ENCODE results near the gene SGK1.

GRCh38 chr6:134230087-134230700, 87.7 kb downstream of the SGK1 start:
- TF ChIP-seq EZH2 (IDR thresholded peaks at IDR 0.05) (no peak), FOXP2 (optimal IDR thresholded peaks at IDR 0.05; ENCODE audit: control extremely low read depth, extremely low read length, insufficient read depth) (no peak), POLR2AphosphoS5 (IDR thresholded peaks at IDR 0.05; ENCODE audit: borderline replicate concordance, low read depth, low read length) (no peak)
